ENCODE results near the gene SPRED3. TPM values are rescaled to one million over a fixed set of nuclear protein-coding genes. Genes with fewer than 3 reads are reported as not detected.

SPRED3 gene
- total and polyA plus RNA-seq, 9 of the 15 experiments (the other 6 are each of a cell fraction or from before 2014, with no cell fraction given) = 0.05 to 1.3 (median 0.36) TPM

GRCh38 chr19:38433268-38433733 lies 44.8 kb downstream of the SPRED3 start, which contains the start of gene RYR1 (continued):
- peak; percentile 71 for TF ChIP-seq REST (IDR thresholded peaks at IDR 0.05; ENCODE audit: borderline replicate concordance)
- no peak for TF ChIP-seq REST (CRISPR knock-in tag; IDR thresholded peaks at IDR 0.05; ENCODE audit: low read depth)
- TF ChIP-seq ZHX1 (conservative IDR thresholded peaks at IDR 0.05; ENCODE audit: low read length) = no peak
- TF ChIP-seq ID3 (CRISPR knock-in tag; IDR thresholded peaks at IDR 0.05) = no peak
- 0 out of 2 replicates have a peak, but pooled peaks have one; percentile 29 for TF ChIP-seq ID3 (tag; IDR thresholded peaks at IDR 0.05)
- TF ChIP-seq ZNF407 (IDR thresholded peaks at IDR 0.05; ENCODE audit: low read depth) = no peak
- no peak for TF ChIP-seq KLF6 (CRISPR knock-in tag; IDR thresholded peaks at IDR 0.05; ENCODE audit: borderline replicate concordance)
- no peak for TF ChIP-seq ZNF165 (CRISPR knock-in tag; IDR thresholded peaks at IDR 0.05; ENCODE audit: borderline replicate concordance)
